ENCODE data around the gene PXMP2.

DNA sequence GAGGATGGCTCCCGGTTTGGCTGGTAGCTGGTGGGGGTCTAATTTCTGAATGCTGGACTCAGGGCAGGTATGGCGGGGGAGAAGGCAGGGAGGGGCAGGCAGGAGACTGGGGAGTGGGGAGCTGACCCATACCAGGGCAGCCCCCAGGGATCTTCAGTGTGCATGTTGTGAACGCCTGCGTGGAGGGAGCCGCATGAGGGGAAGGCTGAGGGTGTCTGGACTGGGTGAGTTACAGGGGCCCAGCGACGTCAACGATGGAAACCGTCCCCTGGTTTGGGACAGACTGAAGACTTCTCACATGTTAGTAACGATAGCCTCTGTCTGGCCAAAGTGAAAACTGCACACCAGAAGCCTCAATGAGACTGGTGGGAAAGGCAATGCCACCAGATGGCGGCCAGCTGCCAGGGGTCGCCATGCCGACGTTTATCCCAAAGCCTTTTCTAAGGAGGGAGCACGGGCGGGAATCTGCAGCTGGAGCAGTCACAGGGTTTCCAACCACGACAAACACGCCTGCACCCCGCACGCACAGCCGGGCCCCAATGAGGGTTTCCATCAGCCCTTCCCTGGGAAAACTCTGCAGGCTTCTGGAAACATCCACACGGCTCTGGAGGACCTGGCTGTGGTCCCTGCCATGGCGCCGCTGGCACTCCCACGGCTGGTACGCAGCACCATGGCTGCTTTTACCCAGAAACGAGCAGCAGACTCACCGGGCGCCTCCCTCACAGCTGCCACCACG lies 37.3 kb downstream of the PXMP2 start:
- TF ChIP-seq, protein P1, sequence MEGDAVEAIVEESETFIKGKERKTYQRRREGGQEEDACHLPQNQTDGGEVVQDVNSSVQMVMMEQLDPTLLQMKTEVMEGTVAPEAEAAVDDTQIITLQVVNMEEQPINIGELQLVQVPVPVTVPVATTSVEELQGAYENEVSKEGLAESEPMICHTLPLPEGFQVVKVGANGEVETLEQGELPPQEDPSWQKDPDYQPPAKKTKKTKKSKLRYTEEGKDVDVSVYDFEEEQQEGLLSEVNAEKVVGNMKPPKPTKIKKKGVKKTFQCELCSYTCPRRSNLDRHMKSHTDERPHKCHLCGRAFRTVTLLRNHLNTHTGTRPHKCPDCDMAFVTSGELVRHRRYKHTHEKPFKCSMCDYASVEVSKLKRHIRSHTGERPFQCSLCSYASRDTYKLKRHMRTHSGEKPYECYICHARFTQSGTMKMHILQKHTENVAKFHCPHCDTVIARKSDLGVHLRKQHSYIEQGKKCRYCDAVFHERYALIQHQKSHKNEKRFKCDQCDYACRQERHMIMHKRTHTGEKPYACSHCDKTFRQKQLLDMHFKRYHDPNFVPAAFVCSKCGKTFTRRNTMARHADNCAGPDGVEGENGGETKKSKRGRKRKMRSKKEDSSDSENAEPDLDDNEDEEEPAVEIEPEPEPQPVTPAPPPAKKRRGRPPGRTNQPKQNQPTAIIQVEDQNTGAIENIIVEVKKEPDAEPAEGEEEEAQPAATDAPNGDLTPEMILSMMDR (IDR thresholded peaks at IDR 0.05; ENCODE audit: low read depth, low read length): no peak
- no peak for TF ChIP-seq POLR2A (IDR thresholded peaks at IDR 0.05; ENCODE audit: extremely low read depth, insufficient read length)
- TF ChIP-seq, protein P2, sequence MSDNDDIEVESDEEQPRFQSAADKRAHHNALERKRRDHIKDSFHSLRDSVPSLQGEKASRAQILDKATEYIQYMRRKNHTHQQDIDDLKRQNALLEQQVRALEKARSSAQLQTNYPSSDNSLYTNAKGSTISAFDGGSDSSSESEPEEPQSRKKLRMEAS (IDR thresholded peaks at IDR 0.05; ENCODE audit: low read depth, low read length): no peak

Measured in NB4 (cell line).